ENCODE data around the gene ELFN1. TPM values are rescaled to one million over a fixed set of nuclear protein-coding genes. Genes with fewer than 3 reads are reported as not detected.
"Not testable (repeated sequence)": the region's sequence is repeated elsewhere in the genome, so short reads cannot be mapped to it uniquely, and the experiment has no call there.

ELFN1 gene
- polyA plus RNA-seq, 1 donor, result 9.3 TPM

DNA sequence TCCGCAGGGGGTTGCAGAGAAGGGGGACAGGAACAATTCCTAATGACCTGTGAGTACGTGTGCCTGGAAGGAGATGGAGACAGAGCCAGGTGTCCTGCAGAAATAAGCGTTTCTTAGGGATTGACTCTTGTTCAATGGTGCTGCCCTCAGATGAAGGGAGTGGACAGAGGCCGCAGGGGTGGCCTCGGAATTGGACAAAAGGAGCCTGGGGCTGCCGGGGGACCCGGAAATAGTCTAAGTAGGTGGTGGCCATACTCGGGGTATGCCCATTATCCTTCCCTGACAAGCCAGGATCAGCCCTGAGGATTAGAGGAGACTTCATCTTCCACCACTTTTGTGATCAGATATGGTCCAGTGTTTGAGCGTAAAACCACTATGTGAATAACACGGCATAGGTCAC is 39.2 kb downstream of the ELFN1 start:
- DNase-seq, result no peak

DNA sequence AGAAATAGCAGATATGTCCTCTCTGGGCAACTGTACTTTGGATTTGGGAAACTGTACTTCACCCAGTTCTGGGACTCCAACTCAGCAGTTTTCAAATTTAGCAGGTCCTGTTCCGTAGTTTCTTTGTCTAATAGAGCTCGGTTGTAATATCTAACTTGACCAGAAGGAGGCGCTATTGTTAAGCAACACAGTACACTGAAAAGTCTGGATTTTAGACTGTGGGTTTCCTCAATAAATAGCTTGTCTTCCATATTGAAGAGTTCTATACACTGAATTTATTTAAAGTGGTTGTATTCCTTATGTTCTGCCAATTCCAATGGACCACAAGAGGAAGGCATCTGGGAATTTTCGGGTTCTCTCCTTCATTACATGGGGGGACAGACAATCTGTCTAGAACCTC is 39.8 kb downstream of the ELFN1 start:
- DNase-seq, result no peak

DNA sequence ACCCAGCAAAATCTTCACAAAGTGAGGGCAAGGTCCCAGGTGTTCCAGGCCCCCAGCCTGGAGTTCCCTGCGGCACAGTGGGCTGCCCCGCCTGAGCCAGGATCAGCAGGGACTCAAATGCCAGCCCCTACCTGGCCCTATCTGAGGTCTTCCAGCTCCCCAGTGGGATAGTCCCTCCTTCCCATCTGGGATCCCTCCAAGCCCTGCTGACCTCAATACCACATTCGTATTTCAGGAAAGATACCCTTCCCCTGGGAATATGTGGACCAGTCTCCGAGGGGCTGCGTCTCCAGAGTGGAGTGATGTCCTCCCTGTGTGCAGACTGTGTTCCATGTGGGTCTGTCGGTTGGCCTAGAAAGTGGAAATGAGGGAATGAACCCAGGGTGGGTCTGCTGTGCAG is 40.9 kb downstream of the ELFN1 start:
- DNase-seq, result no peak

DNA sequence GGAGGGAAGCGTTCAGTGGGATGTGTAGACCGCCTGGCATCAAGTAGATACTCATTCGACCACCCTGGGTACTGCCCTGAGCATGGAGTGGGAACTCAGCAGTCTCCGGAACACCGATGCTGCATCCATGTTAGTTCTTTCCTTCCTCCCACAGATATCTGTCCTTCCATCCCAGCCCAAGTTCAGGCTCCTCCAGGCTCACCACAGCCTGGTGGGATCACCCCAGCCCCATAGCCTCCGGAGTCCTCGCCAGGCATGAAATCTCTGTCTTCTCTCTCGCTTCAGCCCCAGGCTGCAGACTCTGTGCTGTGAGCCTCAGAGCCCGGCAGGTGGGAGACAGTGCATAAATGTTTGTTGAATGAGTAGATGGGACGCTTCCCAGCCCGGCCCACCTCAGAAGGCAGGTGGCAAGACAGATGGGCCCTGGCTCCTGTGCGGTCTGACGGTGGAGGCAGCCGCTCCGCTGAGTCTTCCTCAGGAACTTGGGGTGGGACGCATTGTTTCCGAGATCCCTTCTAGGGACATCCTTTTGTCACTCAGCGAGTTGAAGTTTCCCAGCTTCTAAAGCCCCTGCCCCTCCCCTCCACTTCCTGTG is 42.9 kb downstream of the ELFN1 start:
- DNase-seq, result no peak

DNA sequence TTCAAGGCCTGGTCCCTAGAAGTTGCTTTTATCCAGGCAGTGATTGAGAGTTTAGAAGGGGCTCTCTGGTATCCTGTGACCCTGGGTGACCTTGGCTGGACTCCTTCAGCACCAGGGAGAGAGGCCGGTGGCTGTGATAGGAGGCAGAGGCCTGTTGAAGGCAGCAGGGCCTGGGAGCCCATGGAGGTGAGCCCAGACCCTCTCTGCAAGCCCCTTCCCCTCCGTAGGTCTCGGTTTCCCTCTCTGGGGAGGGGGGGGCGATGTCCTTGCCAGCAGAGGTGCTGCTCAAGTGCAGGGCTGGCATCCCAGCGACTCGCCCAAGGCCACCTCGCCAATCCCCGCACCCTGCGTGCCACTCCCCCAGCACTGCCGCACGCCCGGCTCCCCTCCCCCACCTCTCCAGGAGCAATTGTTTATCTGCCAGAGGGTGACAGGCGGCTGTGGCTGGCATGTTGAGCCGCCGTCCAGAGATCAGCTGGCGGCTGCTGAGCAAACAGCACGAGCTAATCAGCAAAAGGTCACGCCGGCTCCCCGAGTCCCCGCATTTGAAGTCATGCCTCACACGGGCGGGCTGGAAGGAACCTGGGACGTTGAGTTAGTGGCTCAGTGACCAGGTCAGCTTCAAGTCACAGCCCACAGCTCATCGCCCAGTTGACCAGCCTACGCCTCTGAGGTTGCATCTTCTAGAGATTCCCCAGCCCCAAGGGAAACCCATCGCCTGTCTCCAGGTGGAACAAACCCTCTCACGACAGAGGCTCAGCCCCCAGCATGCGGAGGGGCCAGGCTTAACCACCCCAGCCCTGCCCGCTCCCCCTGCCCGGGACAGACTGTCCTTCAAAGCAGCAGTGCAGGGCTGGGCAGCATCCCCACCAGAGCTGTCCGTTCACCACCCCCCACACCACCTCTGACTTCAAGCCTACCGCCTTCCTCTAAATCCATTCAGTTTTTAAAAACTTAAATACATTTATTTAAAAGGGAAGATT is 43.7 kb downstream of the ELFN1 start:
- peak; percentile 47 for DNase-seq

DNA sequence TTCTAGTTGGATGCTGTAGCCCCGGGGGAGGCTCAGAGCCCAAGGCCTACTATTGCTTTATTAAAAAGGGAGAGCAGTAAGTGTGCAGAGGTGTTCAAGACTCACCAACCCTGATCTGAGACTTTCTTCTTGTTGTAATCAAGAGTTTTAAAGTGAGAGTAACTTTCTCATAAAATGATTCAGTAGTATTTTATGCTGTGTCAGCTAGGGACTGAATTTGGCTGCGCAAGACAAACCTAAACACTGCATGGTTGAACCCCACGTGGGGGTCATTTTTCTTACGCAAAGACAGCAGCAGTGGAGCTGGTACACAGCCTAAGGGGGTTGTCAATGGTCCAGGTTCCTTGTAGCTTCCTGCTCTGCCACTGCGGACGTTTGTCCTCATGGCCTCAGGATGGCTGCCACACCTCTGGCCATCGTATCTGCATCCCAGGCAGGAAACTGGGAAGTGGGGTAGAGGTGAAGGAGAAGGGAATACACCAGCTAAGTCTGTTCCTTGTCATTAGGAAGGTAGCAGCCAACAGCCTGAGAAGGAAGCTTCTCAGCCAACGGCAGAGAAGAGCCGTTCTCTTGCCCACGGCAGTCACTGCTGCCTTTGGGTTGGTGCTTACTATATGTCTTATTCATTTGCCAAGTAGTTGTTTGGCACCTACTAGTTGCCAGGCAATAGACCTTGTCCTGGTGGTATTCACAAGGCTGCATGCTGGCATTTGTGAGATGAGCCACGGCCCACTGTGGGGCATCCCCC is 44.7 kb downstream of the ELFN1 start:
- no peak for DNase-seq

DNA sequence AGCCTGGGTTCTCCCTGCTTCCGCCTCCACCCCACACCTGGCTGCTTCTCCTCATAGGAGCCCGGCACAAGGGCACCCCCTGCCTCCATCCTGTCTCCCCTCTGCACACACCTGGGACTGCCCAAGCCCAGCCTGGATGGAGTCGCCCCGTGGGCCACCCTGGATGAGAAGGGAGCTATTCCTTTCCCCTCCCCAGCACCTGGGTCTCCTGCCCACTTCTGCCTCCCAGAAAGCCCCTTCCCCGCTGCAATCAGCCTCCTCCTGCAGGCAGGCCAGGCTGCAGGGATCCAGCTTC is 45.2 kb downstream of the ELFN1 start:
- DNase-seq, result no peak

DNA sequence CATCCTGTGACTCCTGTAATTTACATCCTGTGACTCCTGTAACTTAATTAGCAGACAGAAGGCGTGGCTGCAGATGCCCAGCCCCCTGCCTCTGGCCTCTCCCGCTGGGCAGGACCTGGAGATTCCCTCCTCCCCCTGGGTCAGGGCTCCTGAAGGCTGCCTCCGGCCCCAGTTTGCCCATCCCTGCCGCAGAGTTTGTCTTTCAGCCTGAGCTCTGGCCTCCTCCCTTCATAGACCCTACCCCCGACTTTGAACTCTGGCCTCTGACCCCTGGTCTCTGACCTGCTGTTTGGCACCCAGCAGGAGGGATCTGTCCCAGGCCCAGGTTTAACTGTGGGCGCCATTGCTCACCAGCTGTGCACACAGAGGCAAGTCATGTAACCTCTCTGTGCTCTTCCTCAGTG is 45.6 kb downstream of the ELFN1 start:
- no peak for DNase-seq

DNA sequence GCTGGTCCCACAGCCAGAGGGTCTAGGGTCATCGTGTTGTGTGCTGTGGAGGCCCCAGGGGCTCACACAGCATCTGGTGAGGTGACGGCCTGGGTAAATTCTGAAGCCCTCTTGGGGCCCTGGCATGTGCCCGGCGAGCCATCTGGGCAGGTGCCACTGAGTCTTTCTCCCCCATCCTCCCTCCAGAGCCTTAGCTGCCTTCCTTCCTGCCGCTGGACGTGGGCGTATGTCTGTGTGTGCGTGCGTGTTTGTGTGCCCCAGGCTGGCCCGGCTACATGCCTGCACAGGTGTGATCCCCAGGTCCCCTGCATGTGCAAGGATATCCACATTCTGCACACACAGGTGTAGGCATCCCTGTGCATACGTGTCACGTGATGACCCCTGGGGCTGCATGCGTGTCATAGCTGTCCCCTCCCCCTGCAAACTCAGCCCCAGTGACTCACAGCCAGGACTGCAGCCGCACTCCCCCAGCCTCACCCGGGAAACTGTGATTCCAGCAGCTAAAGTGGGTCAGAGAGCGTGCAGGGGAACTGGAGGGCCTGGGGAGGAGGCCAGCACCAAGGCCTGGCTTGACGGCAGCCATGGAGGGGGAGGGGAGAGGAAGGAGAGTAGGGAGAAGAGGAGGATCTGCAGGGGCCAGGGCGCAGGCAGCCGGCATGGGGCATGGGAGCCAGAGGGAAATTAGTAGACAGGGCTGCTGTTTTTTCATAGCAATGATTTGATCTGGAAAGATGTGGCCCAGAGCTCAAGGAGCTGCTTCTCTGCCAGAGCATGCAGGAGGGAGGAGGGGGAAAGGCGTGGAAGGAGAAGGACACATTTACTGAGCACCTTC is 46.4 kb downstream of the ELFN1 start:
- no peak for DNase-seq

DNA sequence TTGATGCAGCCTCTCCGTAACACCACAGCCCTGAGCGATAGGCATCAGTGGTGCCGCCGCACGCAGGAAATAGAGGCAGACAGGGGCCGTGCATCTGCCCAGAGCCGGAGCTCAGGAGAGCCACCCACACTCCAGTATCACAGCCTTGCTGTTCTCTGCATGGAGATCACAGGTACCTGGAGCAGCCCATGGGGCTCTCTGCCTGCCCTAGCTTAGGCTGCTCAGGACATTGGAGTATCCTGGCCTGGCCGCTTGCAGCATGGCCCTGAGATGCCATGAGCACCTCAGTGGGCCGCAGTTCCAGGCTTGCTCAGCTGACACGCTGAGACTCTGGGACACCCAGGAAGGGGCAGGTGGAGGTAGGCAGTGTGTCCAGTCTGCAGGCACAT is 47.0 kb downstream of the ELFN1 start:
- no peak for DNase-seq

DNA sequence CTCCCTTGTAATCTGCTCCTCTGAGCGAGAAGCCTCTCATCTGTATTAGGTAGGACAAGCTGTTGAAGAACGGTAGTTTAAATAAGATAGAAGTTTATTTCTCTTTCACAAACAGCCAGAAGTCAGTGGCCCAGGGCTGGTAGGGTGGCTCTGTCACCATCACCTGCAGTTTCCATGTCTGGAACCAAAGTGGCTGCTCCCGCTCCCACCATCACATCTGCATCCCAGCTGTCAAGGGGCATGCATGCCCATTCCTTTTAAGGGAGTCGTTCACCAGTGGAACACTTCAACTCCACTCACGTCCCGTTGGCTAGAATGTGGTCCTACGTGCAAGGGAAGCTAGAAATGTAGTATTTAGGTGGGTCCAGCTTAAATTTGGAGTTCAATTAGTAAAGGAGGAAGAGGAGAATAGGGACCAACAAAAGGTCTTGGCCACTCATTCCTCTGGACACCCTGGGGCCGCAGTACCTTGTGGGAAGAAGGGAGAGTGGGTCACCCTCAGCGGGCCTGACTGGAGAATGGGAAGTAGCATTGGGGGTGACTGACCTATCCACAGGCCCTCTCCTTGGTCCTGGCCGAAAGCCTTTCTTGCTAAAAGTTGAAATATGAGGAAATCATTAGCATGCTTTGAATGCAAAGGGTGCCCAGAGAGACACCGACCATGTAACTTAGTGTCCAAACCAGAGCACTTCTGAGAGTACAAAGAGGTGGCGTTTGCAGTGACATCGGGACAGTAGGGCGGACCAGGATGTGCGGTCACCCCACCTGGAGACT is 48.0 kb downstream of the ELFN1 start:
- DNase-seq, result no peak

DNA sequence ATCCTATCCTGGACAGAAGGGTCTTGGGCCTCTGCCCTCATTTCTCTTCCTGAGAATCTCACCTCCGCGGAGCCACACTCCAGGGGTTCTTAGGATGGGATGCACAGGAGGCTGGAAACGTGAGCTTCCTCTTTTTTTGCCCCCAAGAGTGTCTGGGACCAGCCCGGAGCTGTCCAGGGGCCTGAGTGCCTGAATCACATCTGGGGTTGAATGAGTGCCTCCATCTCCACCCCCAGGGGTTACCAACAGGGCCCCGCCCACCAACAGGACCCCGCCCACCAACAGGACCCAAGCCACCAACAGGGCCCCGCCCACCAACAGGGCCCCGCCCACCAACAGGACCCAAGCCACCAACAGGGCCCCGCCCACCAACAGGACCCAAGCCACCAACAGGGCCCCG is 48.8 kb downstream of the ELFN1 start:
- not testable (repeated sequence) for DNase-seq

DNA sequence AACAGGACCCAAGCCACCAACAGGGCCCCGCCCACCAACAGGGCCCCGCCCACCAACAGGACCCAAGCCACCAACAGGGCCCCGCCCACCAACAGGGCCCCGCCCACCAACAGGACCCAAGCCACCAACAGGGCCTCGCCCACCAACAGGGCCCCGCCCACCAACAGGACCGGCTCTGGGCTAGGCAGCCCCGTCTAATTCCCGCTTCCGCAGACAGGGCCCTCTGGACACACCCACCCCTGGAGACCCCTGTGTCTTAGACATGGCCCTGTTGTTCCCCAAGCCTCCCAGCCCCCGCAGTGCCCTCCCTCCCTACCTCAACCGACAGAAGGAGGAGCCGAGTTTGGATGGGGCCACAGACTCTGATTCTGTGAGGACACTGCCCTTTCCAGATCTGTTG is 49.2 kb downstream of the ELFN1 start:
- DNase-seq, result not testable (repeated sequence)

DNA sequence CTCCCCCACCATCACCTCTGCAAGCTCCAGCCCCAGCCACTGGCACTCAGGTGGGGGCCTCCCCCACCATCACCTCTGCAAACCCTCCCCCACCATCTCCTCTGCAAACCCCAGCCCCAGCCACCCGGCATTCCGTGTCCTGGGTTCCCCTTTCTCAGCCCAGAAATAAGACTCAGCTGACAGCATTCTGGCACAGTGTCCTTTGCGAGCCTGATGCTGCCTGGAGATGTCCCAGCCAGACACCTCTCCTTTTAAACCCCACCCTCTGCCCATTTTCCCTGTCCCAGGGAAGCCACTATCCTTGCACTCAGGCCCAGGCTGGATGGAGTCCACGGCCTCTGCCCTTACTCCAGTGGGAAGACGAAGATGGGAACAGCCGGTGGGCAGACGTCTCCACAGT is 49.8 kb downstream of the ELFN1 start:
- no peak for DNase-seq

DNA sequence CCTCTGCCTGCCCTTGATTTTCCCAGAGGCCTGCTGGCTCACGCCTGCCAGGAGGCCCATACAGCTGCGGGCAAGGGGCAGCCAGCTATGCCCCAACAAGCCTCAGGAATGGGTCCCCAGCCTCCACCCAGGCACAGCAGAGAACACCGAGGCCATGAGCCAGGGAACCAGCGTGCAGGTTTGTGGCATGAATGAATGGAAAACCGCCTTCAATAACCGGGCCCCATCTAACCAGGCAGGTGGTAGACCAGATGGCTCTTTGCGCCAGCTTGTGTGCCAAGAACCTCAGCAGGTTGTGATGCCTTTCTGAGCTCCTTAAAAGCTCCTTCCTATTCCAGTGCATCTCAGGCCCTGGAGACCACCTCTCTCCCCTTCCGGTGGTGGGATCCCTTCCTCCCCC is 50.2 kb downstream of the ELFN1 start:
- no peak for DNase-seq

DNA sequence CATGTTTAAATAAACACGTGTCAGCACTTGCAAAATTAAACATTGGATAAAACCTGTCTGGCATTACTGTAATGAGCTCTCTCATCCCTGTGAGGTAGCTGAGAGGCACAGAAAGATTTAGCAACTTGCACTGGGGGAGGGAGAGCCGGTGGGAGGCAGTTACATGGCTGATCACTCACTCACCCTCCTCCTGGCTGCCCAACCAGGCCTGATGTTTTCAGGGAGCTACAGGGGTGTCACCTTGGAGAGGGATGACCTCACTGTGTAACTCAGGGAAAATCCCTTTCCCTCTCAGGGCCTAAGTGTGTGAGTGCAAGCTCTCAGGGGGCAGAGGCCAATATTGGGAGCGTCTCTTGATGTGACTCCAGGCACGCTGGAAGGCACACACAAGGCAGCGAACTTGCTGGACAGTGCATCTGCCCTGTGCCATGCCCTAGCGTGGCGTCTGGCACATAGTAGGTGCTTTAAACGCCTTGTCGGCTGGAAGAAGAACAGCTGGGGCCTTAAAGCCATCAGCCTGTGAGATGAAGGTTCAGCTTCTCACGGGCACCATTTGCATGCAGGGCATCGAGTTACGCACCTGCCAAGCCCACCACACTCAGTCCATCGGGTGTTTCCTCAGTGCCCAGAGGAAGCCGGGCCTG is 51.1 kb downstream of the ELFN1 start:
- DNase-seq, result no peak

DNA sequence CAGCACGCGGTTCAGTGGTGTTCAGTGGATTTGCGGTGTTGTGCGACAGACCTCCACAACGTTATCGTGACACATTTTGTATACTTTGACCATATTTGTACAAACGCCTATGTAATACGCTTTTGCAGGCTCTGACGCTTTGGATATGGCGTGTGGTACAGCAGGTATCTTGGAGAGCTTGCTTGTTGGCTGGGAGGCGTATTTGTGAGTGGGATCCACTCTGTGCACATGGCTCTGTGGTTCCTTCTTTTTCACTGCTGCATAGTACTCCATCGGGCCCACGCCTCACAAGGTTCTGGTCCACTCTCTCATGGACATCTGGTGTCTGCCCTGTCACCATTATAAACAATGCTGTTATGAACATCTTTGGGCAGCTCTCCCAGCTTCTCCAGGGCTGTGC is 53.2 kb downstream of the ELFN1 start:
- DNase-seq, result no peak

DNA sequence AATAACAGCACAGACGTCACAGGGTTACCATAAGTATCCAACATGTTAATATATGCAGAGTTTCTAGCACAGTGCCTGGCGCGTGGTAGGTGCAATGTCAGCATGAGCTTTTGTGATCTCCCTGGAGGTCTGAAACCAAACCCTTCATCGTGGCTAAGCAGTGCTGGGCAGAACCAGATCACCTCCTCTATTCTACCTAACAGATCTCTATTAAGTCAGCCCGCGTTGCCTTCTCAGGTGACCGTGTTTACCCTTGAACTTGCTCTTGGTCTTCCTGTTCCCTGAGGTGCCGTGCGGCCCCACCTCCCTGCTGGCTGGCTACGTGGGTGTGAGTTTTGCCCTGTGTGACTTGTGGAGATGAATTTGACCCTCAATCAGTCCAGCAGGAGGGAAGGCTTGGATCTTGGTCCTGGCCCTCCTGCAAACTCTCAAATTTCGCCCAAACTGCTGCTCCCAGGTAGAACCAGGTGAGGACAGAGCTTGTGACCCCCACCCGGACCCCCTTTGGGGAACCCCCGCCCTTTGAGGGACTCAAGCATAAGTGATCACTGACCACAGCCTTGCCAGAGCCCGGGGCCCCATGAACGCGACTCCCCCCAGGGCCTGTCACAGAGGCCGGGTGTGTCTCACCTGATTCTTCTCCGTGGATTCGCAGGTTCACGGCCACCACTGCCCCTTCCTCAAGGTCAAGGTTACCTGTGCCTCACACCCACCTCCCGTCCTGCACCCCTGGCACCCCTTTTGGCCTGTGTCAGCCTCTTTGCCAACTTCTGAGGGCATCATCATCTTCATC is 54.2 kb downstream of the ELFN1 start:
- no peak for DNase-seq

DNA sequence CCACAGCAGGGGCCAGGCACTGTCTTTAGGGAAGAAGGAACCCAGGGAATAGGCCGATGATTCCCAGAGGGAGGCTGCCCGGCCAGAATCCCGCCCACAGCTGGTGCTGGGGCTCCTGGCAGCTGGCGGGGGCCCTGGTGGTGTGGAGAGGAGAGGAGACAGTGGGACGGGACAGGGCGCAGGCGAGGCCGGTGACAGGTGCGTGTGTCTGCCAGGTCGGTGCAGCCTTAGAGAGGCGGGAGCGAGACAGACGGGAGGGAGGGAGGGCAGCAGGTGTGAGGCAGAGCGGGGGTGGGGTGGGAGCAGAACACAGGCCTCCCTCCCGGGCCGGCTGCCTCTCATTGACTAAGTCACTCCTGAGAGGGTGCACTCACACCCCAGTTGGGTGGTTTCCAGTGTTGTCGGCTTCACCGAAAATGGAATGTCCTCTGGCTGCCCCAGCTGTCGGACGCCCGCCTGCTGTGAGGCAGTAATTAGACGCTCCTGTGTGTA is 55.2 kb downstream of the ELFN1 start:
- DNase-seq, result no peak
